ENCODE measurements around the gene KRT24. TPM values are rescaled to one million over a fixed set of nuclear protein-coding genes. Genes with fewer than 3 reads are reported as not detected.

Gene KRT24
- total RNA-seq, 1 experiment from 2014 or later = not detected

GRCh38 chr17:40738553-40738952, 35.0 kb upstream of the KRT24 start:
- Mint-ChIP-seq H3K36me3 (ENCODE audit: insufficient read depth, unreplicated experiment) (no peaks in the 10 kb centered on the region), H3K9me3 (ENCODE audit: unreplicated experiment) (peaks cover 8% of the 10 kb centered on the region), H3K27ac (ENCODE audit: low read depth, unreplicated experiment) (no peak overlapping the region), H3K4me1 (ENCODE audit: insufficient read depth, unreplicated experiment) (peaks cover 7% of the 10 kb centered on the region), H3K4me3 (ENCODE audit: unreplicated experiment) (no peak overlapping the region), H3K27me3 (ENCODE audit: insufficient read depth, unreplicated experiment) (peaks cover 43% of the 10 kb centered on the region)
- ChIA-PET CTCF (no interaction called here), POLR2A (no interaction called here)
- TF ChIP-seq, protein P1, sequence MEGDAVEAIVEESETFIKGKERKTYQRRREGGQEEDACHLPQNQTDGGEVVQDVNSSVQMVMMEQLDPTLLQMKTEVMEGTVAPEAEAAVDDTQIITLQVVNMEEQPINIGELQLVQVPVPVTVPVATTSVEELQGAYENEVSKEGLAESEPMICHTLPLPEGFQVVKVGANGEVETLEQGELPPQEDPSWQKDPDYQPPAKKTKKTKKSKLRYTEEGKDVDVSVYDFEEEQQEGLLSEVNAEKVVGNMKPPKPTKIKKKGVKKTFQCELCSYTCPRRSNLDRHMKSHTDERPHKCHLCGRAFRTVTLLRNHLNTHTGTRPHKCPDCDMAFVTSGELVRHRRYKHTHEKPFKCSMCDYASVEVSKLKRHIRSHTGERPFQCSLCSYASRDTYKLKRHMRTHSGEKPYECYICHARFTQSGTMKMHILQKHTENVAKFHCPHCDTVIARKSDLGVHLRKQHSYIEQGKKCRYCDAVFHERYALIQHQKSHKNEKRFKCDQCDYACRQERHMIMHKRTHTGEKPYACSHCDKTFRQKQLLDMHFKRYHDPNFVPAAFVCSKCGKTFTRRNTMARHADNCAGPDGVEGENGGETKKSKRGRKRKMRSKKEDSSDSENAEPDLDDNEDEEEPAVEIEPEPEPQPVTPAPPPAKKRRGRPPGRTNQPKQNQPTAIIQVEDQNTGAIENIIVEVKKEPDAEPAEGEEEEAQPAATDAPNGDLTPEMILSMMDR (IDR thresholded peaks at IDR 0.05; ENCODE audit: unreplicated experiment) = no peak
- intact Hi-C loops (cut with micrococcal nuclease) = no loop called here
- BruUV-seq (replicated peaks) = no TSS peak
- no peak for DNase-seq (ENCODE audit: unreplicated experiment)

GRCh38 chr17:40735016-40735415, 31.5 kb upstream of the KRT24 start:
- Mint-ChIP-seq H3K27me3 (ENCODE audit: insufficient read depth, unreplicated experiment) (peaks cover 43% of the 10 kb centered on the region), H3K4me1 (ENCODE audit: insufficient read depth, unreplicated experiment) (peaks cover 7% of the 10 kb centered on the region), H3K4me3 (ENCODE audit: unreplicated experiment) (no peak overlapping the region), H3K36me3 (ENCODE audit: insufficient read depth, unreplicated experiment) (no peaks in the 10 kb centered on the region), H3K9me3 (ENCODE audit: unreplicated experiment) (no peaks in the 10 kb centered on the region), H3K27ac (ENCODE audit: low read depth, unreplicated experiment) (no peak overlapping the region)
- TF ChIP-seq, protein P1 (IDR thresholded peaks at IDR 0.05; ENCODE audit: unreplicated experiment) = no peak
- no TSS peak for BruUV-seq (replicated peaks)
- CTCF ChIA-PET = interaction anchor here (0.8 kb wide), 1 partner anchor 119 kb away, joined by 3 read pairs; no protein-coding TSS in a partner anchor
- POLR2A ChIA-PET = interaction anchor here (0.6 to 1.8 kb wide), 5 partner anchors 8 to 424 kb away, joined by 3 to 7 read pairs (median 3); partner anchors contain the start of gene SMARCE1
- peak; percentile 52 for DNase-seq (ENCODE audit: unreplicated experiment)
- intact Hi-C loops (cut with micrococcal nuclease) = no loop called here

DNA sequence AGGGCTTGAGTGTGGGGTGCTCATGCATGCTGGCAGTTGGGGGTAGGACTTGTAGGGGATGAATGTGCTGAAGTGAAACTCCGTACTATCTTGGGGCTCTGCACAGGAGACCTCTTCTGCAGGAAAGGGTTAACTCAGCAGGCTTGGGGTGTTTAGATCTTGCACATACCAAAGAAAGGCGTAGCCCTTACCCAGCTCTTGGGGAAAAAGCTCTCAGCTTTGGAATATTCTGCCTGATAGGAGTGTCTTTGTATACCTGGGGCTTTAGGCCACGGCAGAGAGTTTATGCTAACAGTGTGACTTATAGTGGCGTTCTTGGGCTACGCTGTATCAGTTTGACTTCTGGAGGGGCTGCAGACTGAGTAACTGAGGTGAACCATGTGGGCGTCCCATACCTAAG, 30.5 kb upstream of the KRT24 start:
- TF ChIP-seq, protein P1 (IDR thresholded peaks at IDR 0.05; ENCODE audit: unreplicated experiment) = no peak
- no peak for DNase-seq (ENCODE audit: unreplicated experiment)
- Mint-ChIP-seq H3K9me3 (ENCODE audit: unreplicated experiment) (no peaks in the 10 kb centered on the region), H3K27me3 (ENCODE audit: insufficient read depth, unreplicated experiment) (peaks cover 38% of the 10 kb centered on the region), H3K27ac (ENCODE audit: low read depth, unreplicated experiment) (no peak overlapping the region), H3K36me3 (ENCODE audit: insufficient read depth, unreplicated experiment) (no peaks in the 10 kb centered on the region), H3K4me3 (ENCODE audit: unreplicated experiment) (no peak overlapping the region), H3K4me1 (ENCODE audit: insufficient read depth, unreplicated experiment) (peaks cover 7% of the 10 kb centered on the region)
- CTCF ChIA-PET = interaction anchor here (0.6 kb wide), 2 partner anchors 120 to 175 kb away, joined by 3 to 4 read pairs; no protein-coding TSS in a partner anchor
- intact Hi-C loops (cut with micrococcal nuclease) = no loop called here
- POLR2A ChIA-PET = interaction anchor here (0.8 to 0.9 kb wide), 2 partner anchors 9 to 11 kb away, joined by 3 read pairs; no protein-coding TSS in a partner anchor
- BruUV-seq (replicated peaks) = no TSS peak

DNA sequence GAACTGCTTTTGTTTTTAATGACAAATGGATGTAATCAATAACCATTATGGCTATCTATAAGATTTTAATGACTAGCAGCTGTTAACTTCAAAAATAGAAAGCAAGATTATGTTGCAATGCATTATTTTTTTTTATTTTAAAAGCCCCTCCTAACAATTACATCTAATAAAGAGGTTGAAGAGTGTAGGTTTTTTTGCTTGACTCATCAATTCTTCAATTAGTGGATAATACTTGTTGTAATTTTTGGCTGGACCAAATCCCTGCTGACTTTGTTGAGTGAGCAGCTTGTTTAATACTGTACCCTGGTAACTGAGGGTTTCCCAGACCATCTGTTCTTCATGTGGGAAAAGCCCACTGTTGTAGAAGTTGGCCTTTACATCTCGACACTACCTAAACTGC, 27.4 kb upstream of the KRT24 start:
- CTCF ChIA-PET = no interaction called here
- TF ChIP-seq, protein P1 (IDR thresholded peaks at IDR 0.05; ENCODE audit: unreplicated experiment) = no peak
- POLR2A ChIA-PET = interaction anchor here (0.7 to 1.5 kb wide), 5 partner anchors 22 to 259 kb away, joined by 3 read pairs; no protein-coding TSS in a partner anchor
- Mint-ChIP-seq H3K36me3 (ENCODE audit: insufficient read depth, unreplicated experiment) (no peaks in the 10 kb centered on the region), H3K4me3 (ENCODE audit: unreplicated experiment) (no peak overlapping the region), H3K9me3 (ENCODE audit: unreplicated experiment) (no peaks in the 10 kb centered on the region), H3K4me1 (ENCODE audit: insufficient read depth, unreplicated experiment) (peaks cover 7% of the 10 kb centered on the region), H3K27me3 (ENCODE audit: insufficient read depth, unreplicated experiment) (peaks cover 22% of the 10 kb centered on the region), H3K27ac (ENCODE audit: low read depth, unreplicated experiment) (no peak overlapping the region)
- intact Hi-C loops (cut with micrococcal nuclease) = no loop called here
- no peak for DNase-seq (ENCODE audit: unreplicated experiment)
- no TSS peak for BruUV-seq (replicated peaks)
